ENCODE data around the gene FIBIN.
"Not testable (repeated sequence)": the region's sequence is repeated elsewhere in the genome, so short reads cannot be mapped to it uniquely, and the experiment has no call there.

Gene FIBIN

GRCh38 chr11:26977209-26977608, 16.7 kb upstream of the FIBIN start:
- DNase-seq (ENCODE audit: low read depth in 2 of 2): not testable (repeated sequence)

DNA sequence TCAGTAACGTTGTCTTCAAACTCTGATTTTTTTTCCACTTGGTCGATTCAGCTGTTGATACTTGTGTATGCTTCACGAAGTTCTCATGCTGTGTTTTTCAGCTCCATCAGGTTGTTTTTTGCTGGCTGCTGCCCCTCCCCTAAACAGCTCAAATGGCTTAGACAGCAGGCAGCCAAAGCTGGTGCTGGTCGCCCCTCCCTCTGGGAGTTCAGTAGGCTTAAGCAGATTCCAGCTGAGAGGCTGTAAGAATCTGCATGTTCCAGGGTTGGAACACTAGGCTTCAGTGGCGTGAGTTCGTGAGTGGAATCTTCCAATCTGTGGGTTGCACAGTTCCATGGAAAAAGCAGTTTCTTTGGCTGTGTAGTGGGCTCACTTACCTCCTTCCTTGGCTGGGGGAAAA, 10.3 kb upstream of the FIBIN start:
- DNase-seq (ENCODE audit: low read depth in 2 of 2): no peak

GRCh38 chr11:26985470-26985869, 8.4 kb upstream of the FIBIN start:
- DNase-seq (ENCODE audit: low read depth in 2 of 2): no peak

GRCh38 chr11:26985943-26986342, 8.0 kb upstream of the FIBIN start:
- DNase-seq (ENCODE audit: low read depth in 2 of 2): no peak

DNA sequence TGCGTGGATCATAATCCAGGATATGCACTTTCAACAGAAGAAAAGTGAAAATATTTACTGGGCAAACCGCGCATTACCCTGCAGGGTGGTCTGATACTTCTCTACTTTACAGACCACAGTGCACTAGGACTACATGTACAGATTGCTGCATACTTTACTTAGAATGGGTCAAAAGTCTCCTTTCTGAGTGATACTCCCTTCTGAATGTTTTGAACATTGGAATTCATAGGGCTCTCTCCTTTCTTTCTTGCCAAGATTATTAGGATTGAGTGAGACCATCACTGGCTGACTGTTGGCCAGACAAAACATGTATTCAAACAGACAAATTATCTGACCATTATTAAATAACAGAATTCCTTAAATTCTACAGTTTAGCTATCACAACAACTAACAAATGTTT, 6.6 kb upstream of the FIBIN start:
- no peak for DNase-seq (ENCODE audit: low read depth in 2 of 2)

DNA sequence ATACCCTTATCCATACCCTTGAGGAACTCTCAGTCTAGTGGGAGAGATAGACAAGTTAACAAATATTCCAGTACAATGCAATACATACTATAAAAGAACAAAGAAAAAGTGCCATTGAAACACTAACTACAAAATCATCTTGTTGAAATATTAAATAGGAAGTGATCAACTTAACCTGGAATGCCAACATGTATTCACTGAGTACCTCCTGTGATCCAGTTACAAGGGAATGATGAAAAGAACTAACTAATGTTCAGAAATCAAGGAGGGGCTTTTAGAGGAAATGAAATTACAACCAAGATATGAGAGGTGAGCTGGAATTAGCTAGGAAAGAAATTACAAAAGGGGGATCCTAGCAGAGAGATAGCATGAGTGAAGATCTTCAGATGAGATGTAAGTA, 6.2 kb upstream of the FIBIN start:
- no peak for DNase-seq (ENCODE audit: low read depth in 2 of 2)

DNA sequence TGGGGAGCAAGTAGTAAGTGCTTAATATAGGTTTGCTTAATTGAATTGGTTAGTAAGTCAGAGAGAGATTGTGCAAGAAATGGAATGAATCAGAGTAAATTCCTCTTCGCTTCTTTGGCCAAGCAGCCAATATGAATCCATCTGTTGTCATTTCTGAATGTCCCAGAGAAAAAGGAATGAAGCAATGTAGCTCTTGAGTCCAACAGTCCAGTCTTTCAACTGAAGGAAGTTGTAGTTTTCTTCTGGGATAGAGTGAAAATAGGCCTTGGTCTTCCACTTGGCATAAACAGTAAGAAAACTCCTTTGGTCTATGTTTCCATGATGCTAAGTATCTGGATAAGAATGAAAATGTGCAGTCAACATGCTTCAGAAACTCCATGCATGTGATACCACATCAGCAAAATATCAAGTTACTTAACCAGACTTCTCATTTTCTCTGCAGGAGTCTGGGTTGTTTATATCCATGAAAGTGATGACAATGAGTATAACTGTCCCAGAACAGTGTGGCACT, 1.8 kb upstream of the FIBIN start:
- DNase-seq (ENCODE audit: low read depth in 2 of 2): no peak

DNA sequence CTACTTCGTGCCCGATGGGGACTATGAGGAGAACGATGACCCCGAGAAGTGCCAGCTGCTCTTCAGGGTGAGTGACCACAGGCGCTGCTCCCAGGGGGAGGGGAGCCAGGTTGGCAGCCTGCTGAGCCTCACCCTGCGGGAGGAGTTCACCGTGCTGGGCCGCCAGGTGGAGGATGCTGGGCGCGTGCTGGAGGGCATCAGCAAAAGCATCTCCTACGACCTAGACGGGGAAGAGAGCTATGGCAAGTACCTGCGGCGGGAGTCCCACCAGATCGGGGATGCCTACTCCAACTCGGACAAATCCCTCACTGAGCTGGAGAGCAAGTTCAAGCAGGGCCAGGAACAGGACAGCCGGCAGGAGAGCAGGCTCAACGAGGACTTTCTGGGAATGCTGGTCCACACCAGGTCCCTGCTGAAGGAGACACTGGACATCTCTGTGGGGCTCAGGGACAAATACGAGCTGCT, 751 bp downstream of the FIBIN start:
- no peak for DNase-seq (ENCODE audit: low read depth in 2 of 2)

DNA sequence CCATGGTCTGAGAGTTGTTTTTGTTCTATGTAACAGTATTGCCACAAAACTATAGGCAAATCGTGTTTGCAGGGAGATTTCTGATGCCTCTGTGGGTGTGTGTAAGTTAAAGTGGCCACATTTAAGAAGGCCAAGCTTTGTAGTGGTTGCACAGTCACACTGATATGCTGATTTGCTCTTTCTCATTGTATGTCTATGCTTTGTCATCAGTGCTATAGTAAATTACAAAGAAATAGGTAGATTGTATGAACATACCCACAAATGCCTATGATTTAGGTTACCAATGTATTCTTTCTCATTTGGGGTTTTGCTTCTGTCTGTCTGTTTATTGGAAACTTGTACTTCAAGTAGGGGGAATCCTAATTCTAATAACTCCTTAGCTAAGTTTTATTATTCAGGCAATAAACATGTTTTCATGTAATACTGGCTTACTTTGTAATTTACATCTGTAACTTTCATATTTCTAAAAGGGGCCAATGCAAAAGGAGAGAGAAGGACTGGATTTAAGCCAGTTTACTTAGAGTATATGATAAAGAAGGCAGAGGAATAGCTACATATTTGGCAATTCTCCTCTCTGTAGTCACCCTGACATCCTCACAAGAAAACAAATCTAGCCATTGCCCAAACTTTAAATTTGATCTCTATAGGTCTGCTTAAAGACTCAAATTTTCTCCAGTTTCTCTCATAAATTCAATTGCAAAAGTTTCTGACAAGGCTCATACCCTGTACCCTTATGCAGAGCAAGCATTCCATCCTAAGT, 2.0 kb downstream of the FIBIN start:
- DNase-seq (ENCODE audit: low read depth in 2 of 2): no peak

DNA sequence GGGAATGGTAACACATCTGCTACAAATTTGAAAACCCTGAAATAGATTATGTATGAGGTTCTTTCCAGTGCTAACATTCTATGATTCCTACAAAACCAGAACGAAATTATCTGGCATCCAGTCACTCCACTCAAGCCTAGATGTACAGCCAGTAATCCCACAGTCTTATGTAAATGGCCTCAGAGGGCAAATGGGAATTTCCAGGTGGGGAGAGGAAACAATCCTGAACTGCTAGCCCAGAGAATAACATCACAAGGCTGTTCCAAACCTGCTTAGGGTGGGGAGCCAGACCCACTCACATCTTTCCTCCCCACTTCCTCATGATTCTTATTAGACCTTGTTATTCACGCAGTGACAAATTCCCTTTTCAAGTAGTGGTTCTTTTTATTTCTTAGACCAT, 3.5 kb downstream of the FIBIN start:
- no peak for DNase-seq (ENCODE audit: low read depth in 2 of 2)

- DNase-seq (ENCODE audit: low read depth in 2 of 2): not testable (repeated sequence)
Measured at GRCh38 chr11:27001136-27001730, 7.3 kb downstream of the FIBIN start.

DNA sequence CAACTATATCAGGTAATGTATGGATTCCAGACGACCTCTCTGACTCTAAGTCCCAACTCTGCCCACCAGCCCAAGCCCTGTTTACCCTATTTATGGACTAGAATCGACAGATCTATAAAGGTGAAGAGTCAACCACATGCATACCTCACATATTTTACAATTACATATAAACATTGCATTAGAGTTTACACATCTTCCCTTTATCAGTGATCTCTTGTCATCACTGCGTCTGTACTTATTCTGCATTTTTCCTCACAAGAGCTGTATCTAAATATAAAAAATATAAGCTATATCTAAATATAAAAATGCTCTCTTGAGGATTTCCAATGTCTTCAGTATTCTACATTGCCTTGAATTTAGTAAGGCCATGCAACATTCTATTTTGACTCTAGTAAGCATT, 8.5 kb downstream of the FIBIN start:
- DNase-seq (ENCODE audit: low read depth in 2 of 2): no peak

- no peak for DNase-seq (ENCODE audit: low read depth in 2 of 2)
Measured at GRCh38 chr11:27002838-27003237, 8.9 kb downstream of the FIBIN start.

- DNase-seq (ENCODE audit: low read depth in 2 of 2): no peak
Measured at GRCh38 chr11:27004103-27004502, 10.2 kb downstream of the FIBIN start.

DNA sequence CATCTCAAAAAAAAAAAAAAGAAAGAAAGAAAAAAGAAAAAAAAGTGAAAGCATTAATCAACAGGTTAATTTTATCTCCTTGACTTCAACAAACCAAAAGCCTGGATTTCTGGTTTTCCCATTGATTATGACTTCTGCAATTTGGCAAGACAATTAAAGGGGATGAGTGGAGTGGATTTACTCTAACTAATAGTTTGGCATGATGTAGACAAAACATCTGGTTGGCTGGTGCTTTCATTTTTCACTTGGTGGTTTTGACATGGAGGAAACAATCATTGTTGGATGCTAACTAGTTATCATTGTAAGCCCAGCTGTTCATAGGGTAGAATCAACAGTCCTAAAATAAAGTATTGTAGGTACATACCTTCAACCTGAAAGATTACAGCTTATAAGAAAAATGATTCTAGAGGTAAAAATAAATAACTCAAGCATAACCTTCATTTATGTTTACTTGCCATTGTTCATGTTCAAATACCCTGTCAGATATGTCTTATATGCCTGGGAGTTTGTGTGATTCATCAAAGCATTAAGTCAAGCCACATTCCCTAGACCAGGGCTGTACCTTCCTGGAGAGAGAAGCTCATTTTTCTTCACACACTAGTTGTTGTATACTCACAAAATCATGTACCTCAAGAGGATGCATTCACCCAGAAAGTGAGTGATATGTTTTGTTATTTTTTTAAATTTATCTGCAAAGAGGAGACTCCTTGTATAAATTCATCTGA, 15.1 kb downstream of the FIBIN start:
- DNase-seq (ENCODE audit: low read depth in 2 of 2): no peak

GRCh38 chr11:27011560-27012233, 17.8 kb downstream of the FIBIN start:
- no peak for DNase-seq (ENCODE audit: low read depth in 2 of 2)

- no peak for DNase-seq (ENCODE audit: low read depth in 2 of 2)
Measured at GRCh38 chr11:27012234-27012921, 18.5 kb downstream of the FIBIN start.

GRCh38 chr11:27013781-27014361, 20.0 kb downstream of the FIBIN start:
- no peak for DNase-seq (ENCODE audit: low read depth in 2 of 2)

GRCh38 chr11:27018902-27019529, 25.1 kb downstream of the FIBIN start:
- no peak for DNase-seq (ENCODE audit: low read depth in 2 of 2)

DNA sequence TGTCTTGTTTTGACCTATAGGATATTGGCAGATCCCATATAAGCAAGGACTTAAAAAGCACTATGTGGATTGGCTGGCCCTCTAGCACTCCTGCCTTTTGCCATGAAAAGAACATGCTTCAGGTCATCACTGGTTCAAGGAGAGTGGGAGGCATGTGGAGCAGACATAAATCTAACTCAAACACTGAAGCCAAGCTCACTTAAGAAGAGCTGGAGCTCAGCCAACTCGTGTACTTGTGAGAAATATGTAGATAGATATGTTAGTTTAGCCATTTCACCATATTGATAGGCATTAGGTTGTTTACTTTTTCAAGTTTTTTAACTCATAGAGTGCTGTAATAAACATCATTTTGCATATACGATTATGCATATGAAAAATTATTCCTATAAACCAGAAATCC, 26.8 kb downstream of the FIBIN start:
- no peak for DNase-seq (ENCODE audit: low read depth in 2 of 2)
